Cardiac septum (tissue), 1 donor: ENCODE measurements around the gene STAT3. TPM values are rescaled to one million over a fixed set of nuclear protein-coding genes. Genes with fewer than 3 reads are reported as not detected.
"Not testable (repeated sequence)": the region's sequence is repeated elsewhere in the genome, so short reads cannot be mapped to it uniquely, and the experiment has no call there.

ENCODE experiments used
- DNase-seq: peaks from one replicate; pipeline ENCODE4 v3.0.0-alpha.2; 2020; ENCODE audit warnings: low spot score
- intact Hi-C: fragments of 100-400 bp; cut with DNase I; formaldehyde crosslinking; loops from one replicate; pipeline ENCODE4 v1.14.0; 2022
- total RNA-seq: library from RNA; stranded (reverse); fragmentation: NEBNext Ultra II Directional; extraction: Animal tissue kit (Norgen Biotek cat#: 25700); gene quantifications from one replicate; pipeline ENCODE4 v1.2.1, GENCODE V29; 2021
- donor health status: DM: no; HTN: no; CAD: no.

STAT3 gene
- total RNA-seq, 1 donor from 2014 or later = 159 TPM

- intact Hi-C loops, DNase-seq: not testable (repeated sequence)
These were observed 3.2 kb upstream of the STAT3 start for GRCh38 chr17:42391439-42391838.

- intact Hi-C loops = loop anchor here (2.0 kb wide), 2 partner anchors 17 to 33 kb away; partner anchors contain the start of gene CAVIN1
- no peak for DNase-seq
These were observed 1.7 kb upstream of the STAT3 start for GRCh38 chr17:42389899-42390298.

GRCh38 chr17:42389135-42389417 is 834 bp upstream of the STAT3 start:
- intact Hi-C loops = loop anchor here (2.0 kb wide), 2 partner anchors 18 to 34 kb away; partner anchors contain the start of gene CAVIN1

GRCh38 chr17:42387661-42388380 is 421 bp downstream of the STAT3 start:
- peak; percentile 83 for DNase-seq
- intact Hi-C loops = loop anchor here (2.0 kb wide), 2 partner anchors 19 to 35 kb away; partner anchors contain the start of gene CAVIN1

More at GRCh38 chr17:42389135-42389417, 834 bp upstream of the STAT3 start:
- DNase-seq = no peak

GRCh38 chr17:42386777-42387657 is 1.2 kb downstream of the STAT3 start:
- DNase-seq = no peak
- intact Hi-C loops = no loop called here

GRCh38 chr17:42381898-42382297 is 6.3 kb downstream of the STAT3 start:
- DNase-seq = no peak
- intact Hi-C loops = no loop called here

- intact Hi-C loops = no loop called here
- no peak for DNase-seq
These were observed 7.3 kb downstream of the STAT3 start for GRCh38 chr17:42380935-42381334.

- DNase-seq = no peak
- intact Hi-C loops = no loop called here
These were observed 9.2 kb downstream of the STAT3 start for GRCh38 chr17:42378959-42379594.

- DNase-seq = no peak
- intact Hi-C loops = no loop called here
These were observed 9.8 kb downstream of the STAT3 start for GRCh38 chr17:42378359-42378958.

- intact Hi-C loops = no loop called here
- DNase-seq = no peak
These were observed 14.3 kb downstream of the STAT3 start for GRCh38 chr17:42373896-42374295.

- intact Hi-C loops = no loop called here
- DNase-seq = no peak
These were observed 16.1 kb downstream of the STAT3 start for GRCh38 chr17:42372142-42372541.

- intact Hi-C loops, DNase-seq: not testable (repeated sequence)
These were observed 19.3 kb downstream of the STAT3 start for GRCh38 chr17:42368797-42369561.

GRCh38 chr17:42368310-42368709 is 19.9 kb downstream of the STAT3 start:
- DNase-seq, intact Hi-C loops: not testable (repeated sequence)

GRCh38 chr17:42366176-42367023 is 21.8 kb downstream of the STAT3 start:
- intact Hi-C loops, DNase-seq: not testable (repeated sequence)

GRCh38 chr17:42365136-42365535 is 23.1 kb downstream of the STAT3 start:
- DNase-seq = no peak
- intact Hi-C loops = no loop called here

- no peak for DNase-seq
- intact Hi-C loops = no loop called here
These were observed 24.3 kb downstream of the STAT3 start for GRCh38 chr17:42363767-42364585.

GRCh38 chr17:42363231-42363630 is 25.0 kb downstream of the STAT3 start:
- no peak for DNase-seq
- intact Hi-C loops = no loop called here
